ENCODE measurements around the gene LYZL6. TPM values are rescaled to one million over a fixed set of nuclear protein-coding genes. Genes with fewer than 3 reads are reported as not detected.
A peak's percentile ranks its signal among the peaks of the same experiment; 100 is the strongest.
"Not testable (repeated sequence)": the region's sequence is repeated elsewhere in the genome, so short reads cannot be mapped to it uniquely, and the experiment has no call there.

LYZL6 gene
- polyA plus RNA-seq, 1 donor, result not detected

GRCh38 chr17:35948092-35948491 lies 4.6 kb upstream of the LYZL6 start:
- DNase-seq, result no peak
- Histone ChIP-seq H3K9me3 (ENCODE audit: control insufficient read depth, low read depth, low read length) (no peaks in the 10 kb centered on the region), H3K36me3 (ENCODE audit: control insufficient read depth, insufficient read depth, low read length) (no peaks in the 10 kb centered on the region), H3K27me3 (ENCODE audit: control insufficient read depth, insufficient read depth, low read length) (no peaks in the 10 kb centered on the region), H3K27ac (ENCODE audit: low read length) (no peak overlapping the region), H3K4me3 (ENCODE audit: low read length) (no peak overlapping the region), H3K4me1 (ENCODE audit: control insufficient read depth, insufficient read depth, low read length) (peaks cover 9% of the 10 kb centered on the region)
- WGBS (ENCODE audit: insufficient coverage, low lambda C conversion rate), result 88% methylated on average over 4 of the region's 7 CpGs

GRCh38 chr17:35947156-35947585 lies 3.7 kb upstream of the LYZL6 start:
- Histone ChIP-seq H3K4me3 (ENCODE audit: low read length) (peak overlapping the region; percentile 9), H3K27ac (ENCODE audit: low read length) (no peak overlapping the region), H3K9me3 (ENCODE audit: control insufficient read depth, low read depth, low read length) (no peaks in the 10 kb centered on the region), H3K4me1 (ENCODE audit: control insufficient read depth, insufficient read depth, low read length) (peaks cover 15% of the 10 kb centered on the region), H3K27me3 (ENCODE audit: control insufficient read depth, insufficient read depth, low read length) (no peaks in the 10 kb centered on the region), H3K36me3 (ENCODE audit: control insufficient read depth, insufficient read depth, low read length) (no peaks in the 10 kb centered on the region)
- 0% methylated on average over 4 of the region's 12 CpGs for WGBS (ENCODE audit: insufficient coverage, low lambda C conversion rate)
- DNase-seq, result peak; percentile 25 to 43

GRCh38 chr17:35944151-35944550 lies 638 bp upstream of the LYZL6 start:
- no peak for DNase-seq
- no CpG with 5 or more reads among the region's 4 CpGs for WGBS (ENCODE audit: insufficient coverage, low lambda C conversion rate)
- H3K36me3 ChIP-seq (ENCODE audit: control insufficient read depth, insufficient read depth, low read length), result no peaks in the 10 kb centered on the region
- no peaks in the 10 kb centered on the region for H3K27me3 ChIP-seq (ENCODE audit: control insufficient read depth, insufficient read depth, low read length)
- peaks cover 21% of the 10 kb centered on the region for H3K4me1 ChIP-seq (ENCODE audit: control insufficient read depth, insufficient read depth, low read length)
- no peaks in the 10 kb centered on the region for H3K9me3 ChIP-seq (ENCODE audit: control insufficient read depth, low read depth, low read length)
- H3K4me3 ChIP-seq (ENCODE audit: low read length), result no peak overlapping the region
- H3K27ac ChIP-seq (ENCODE audit: low read length), result no peak overlapping the region

DNA sequence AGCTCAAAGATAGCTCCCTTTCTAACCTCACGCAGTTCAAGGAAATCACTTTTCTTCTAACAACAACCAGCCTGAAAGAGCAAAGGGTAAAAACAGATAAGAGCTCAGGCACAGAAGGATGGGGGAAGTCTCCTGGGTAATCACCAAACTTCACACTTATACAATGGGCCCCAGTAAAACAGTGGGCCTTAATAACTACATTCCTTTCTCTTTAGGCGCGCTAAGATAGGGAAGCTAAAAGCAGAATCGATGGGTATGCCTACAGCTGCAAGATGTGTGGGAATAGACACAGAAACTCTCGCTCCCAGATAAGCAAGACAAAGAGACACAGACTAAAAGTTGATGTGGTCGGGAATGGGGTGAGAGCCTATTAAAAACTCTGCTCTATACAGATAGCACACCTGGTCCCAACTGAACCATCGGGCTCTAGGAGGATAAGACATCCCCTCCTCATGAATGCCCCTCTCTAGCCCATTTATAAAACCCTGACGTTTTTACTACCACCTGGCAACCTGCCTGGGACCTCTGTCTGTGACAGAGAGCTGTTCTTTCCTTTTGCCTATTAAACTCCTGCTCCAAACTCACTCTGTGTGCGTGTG lies 826 bp downstream of the LYZL6 start:
- peak overlapping the region; percentile 56 for H3K27ac ChIP-seq (ENCODE audit: low read length)
- no CpG with 5 or more reads among the region's 9 CpGs for WGBS (ENCODE audit: insufficient coverage, low lambda C conversion rate)

GRCh38 chr17:35938492-35938891 lies 5.0 kb downstream of the LYZL6 start:
- DNase-seq; H3K9me3 ChIP-seq (ENCODE audit: control insufficient read depth, low read depth, low read length); H3K4me3 ChIP-seq (ENCODE audit: low read length); H3K27me3 ChIP-seq (ENCODE audit: control insufficient read depth, insufficient read depth, low read length); H3K36me3 ChIP-seq (ENCODE audit: control insufficient read depth, insufficient read depth, low read length); H3K27ac ChIP-seq (ENCODE audit: low read length): not testable (repeated sequence)
- H3K4me1 ChIP-seq (ENCODE audit: control insufficient read depth, insufficient read depth, low read length), result peaks cover 25% of the 10 kb centered on the region
- WGBS (ENCODE audit: insufficient coverage, low lambda C conversion rate), result 100% methylated on average over 3 of the region's 3 CpGs

More for the DNA sequence above, 826 bp downstream of the LYZL6 start:
- Histone ChIP-seq H3K27me3 (ENCODE audit: control insufficient read depth, insufficient read depth, low read length) (no peaks in the 10 kb centered on the region), H3K36me3 (ENCODE audit: control insufficient read depth, insufficient read depth, low read length) (no peaks in the 10 kb centered on the region), H3K9me3 (ENCODE audit: control insufficient read depth, low read depth, low read length) (no peaks in the 10 kb centered on the region), H3K4me1 (ENCODE audit: control insufficient read depth, insufficient read depth, low read length) (peaks cover 21% of the 10 kb centered on the region), H3K4me3 (ENCODE audit: low read length) (no peak overlapping the region)
- peak; percentile 26 to 80 for DNase-seq

- no peaks in the 10 kb centered on the region for H3K9me3 ChIP-seq (ENCODE audit: control insufficient read depth, low read depth, low read length)
- H3K4me1 ChIP-seq (ENCODE audit: control insufficient read depth, insufficient read depth, low read length), result peaks cover 10% of the 10 kb centered on the region
- H3K36me3 ChIP-seq (ENCODE audit: control insufficient read depth, insufficient read depth, low read length), result no peaks in the 10 kb centered on the region
- H3K4me3 ChIP-seq (ENCODE audit: low read length), result no peak overlapping the region
- DNase-seq, result peak; percentile 51 to 80
- H3K27me3 ChIP-seq (ENCODE audit: control insufficient read depth, insufficient read depth, low read length), result no peaks in the 10 kb centered on the region
- WGBS (ENCODE audit: insufficient coverage, low lambda C conversion rate), result no CpG with 5 or more reads among the region's 5 CpGs
- H3K27ac ChIP-seq (ENCODE audit: low read length), result peak overlapping the region; percentile 72
Measured at GRCh38 chr17:35936063-35936462, 7.5 kb downstream of the LYZL6 start.

DNA sequence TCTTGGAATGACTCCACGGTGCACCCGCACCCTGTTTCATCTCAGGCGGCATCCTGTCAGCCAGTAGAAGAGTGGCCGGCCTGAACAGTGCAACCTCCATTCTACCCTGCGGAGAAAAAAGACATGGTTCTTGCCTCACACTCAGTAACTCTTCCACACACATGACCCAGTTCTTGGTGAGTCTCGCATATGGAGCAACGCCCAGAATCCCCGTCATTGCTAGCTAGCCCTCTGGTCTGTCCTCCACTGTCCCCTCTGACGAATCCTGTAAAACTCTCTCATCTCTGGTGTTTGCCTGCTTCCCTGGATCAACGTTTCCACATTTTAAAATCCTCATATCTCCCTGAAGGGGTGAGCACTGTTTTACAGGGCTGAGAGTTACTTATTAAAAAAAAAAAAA lies 8.8 kb downstream of the LYZL6 start:
- no peak for DNase-seq
- Histone ChIP-seq H3K4me1 (ENCODE audit: control insufficient read depth, insufficient read depth, low read length) (peaks cover 13% of the 10 kb centered on the region), H3K27ac (ENCODE audit: low read length) (no peak overlapping the region), H3K27me3 (ENCODE audit: control insufficient read depth, insufficient read depth, low read length) (no peaks in the 10 kb centered on the region), H3K9me3 (ENCODE audit: control insufficient read depth, low read depth, low read length) (no peaks in the 10 kb centered on the region), H3K36me3 (ENCODE audit: control insufficient read depth, insufficient read depth, low read length) (no peaks in the 10 kb centered on the region), H3K4me3 (ENCODE audit: low read length) (no peak overlapping the region)
- no CpG with 5 or more reads among the region's 10 CpGs for WGBS (ENCODE audit: insufficient coverage, low lambda C conversion rate)

- no peak overlapping the region for H3K27ac ChIP-seq (ENCODE audit: low read length)
- no peak for DNase-seq
- H3K9me3 ChIP-seq (ENCODE audit: control insufficient read depth, low read depth, low read length), result no peaks in the 10 kb centered on the region
- no peak overlapping the region for H3K4me3 ChIP-seq (ENCODE audit: low read length)
- H3K4me1 ChIP-seq (ENCODE audit: control insufficient read depth, insufficient read depth, low read length), result peaks cover 17% of the 10 kb centered on the region
- no peaks in the 10 kb centered on the region for H3K36me3 ChIP-seq (ENCODE audit: control insufficient read depth, insufficient read depth, low read length)
- no peaks in the 10 kb centered on the region for H3K27me3 ChIP-seq (ENCODE audit: control insufficient read depth, insufficient read depth, low read length)
Measured at GRCh38 chr17:35932586-35932985, 10.9 kb downstream of the LYZL6 start.

GRCh38 chr17:35931794-35932425 lies 11.6 kb downstream of the LYZL6 start:
- H3K9me3 ChIP-seq (ENCODE audit: control insufficient read depth, low read depth, low read length), result no peaks in the 10 kb centered on the region
- no peak overlapping the region for H3K4me3 ChIP-seq (ENCODE audit: low read length)
- DNase-seq, result no peak
- H3K4me1 ChIP-seq (ENCODE audit: control insufficient read depth, insufficient read depth, low read length), result peaks cover 16% of the 10 kb centered on the region
- no peaks in the 10 kb centered on the region for H3K27me3 ChIP-seq (ENCODE audit: control insufficient read depth, insufficient read depth, low read length)
- H3K27ac ChIP-seq (ENCODE audit: low read length), result no peak overlapping the region
- no CpG with 5 or more reads among the region's 6 CpGs for WGBS (ENCODE audit: insufficient coverage, low lambda C conversion rate)
- H3K36me3 ChIP-seq (ENCODE audit: control insufficient read depth, insufficient read depth, low read length), result no peaks in the 10 kb centered on the region

DNA sequence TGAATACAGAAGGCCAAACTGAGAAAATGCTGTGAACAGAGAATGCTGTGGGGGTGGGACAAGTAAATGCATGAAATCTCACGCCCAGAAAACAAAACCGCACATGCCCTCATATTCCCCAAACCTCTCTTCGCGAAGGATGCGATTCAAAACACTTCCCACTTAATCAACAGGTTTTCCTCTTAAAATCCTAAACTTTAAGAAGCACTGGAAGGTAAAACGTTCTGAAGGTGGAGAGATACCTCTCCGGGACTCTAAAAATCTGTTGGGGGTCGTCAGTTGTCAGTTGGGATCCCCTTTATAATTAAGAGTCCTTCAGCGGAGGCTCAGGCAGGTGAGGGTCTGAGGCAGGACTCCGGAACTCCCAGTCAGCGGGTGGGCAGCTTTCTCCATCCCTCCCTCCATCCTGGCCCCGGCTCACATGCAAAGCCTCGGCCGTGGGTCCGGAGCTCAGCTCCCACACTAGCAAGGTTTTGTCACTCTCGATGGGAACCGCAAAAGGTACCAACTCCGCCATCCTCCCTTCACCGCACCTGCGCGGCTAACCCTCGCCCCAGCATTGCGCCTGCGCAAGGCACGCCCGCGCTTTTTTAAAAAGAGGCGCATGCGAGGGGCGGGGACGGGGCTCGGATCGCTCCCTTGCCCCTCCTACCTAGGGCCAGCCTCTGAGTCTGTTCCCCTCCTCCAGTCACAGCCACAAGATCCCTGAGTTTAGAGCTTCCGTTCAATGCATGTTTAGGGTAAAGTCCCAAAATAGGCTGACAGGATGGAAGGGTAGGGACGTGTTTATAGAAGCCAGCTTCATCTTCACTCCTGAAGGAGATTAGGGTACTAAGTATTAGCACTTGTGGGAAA lies 13.1 kb downstream of the LYZL6 start, which contains the start of gene RDM1:
Gene RDM1, minus strand, starts transcription at position 563 of the 855 bp plus-strand sequence. Its CDS starts 46 bp downstream, at position 517.
- peaks cover 9% of the 10 kb centered on the region for H3K4me1 ChIP-seq (ENCODE audit: control insufficient read depth, insufficient read depth, low read length)
- no peaks in the 10 kb centered on the region for H3K9me3 ChIP-seq (ENCODE audit: control insufficient read depth, low read depth, low read length)
- WGBS (ENCODE audit: insufficient coverage, low lambda C conversion rate), result no CpG with 5 or more reads among the region's 35 CpGs
- H3K27ac ChIP-seq (ENCODE audit: low read length), result no peak within 1 kb of the TSS
- peak within 1 kb of the TSS; percentile 61 for H3K4me3 ChIP-seq (ENCODE audit: low read length)
- DNase-seq, result peak; percentile 89 to 92
- no peaks in the 10 kb centered on the region for H3K27me3 ChIP-seq (ENCODE audit: control insufficient read depth, insufficient read depth, low read length)
- H3K36me3 ChIP-seq (ENCODE audit: control insufficient read depth, insufficient read depth, low read length), result no peaks in the 10 kb centered on the region

Measured in large intestine (tissue), 3 donors.